GM12801 (cell line): ENCODE results near the gene GLT1D1.

Experiments
- TF ChIP-seq, protein P1 (sequence below): IDR thresholded peaks from one replicate; pipeline ENCODE4 v1.5.1; 2011; ENCODE audit warnings: control low read depth; ENCODE audit not compliant: insufficient read length; ENCODE audit errors: extremely low read depth

GLT1D1 gene

DNA sequence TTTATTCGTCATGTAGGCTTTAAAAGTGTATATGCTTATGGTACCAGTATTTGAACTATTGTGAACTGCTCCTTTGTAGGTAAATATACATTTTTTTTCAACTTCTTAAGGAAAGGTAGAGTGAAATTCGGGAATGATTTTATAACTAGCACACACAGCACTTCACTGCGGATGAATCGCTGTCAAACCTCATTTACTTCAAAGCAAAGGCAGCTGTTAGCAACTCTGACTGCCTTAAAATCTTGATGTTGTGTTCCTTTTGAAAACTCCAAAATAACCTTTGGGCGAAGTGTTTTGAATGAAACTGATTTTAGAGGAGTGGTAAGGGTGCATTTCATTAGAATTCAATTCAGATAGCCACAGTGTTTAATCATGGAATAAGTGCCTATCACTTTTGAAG lies 95.8 kb downstream of the GLT1D1 start:
- TF ChIP-seq, protein P1, sequence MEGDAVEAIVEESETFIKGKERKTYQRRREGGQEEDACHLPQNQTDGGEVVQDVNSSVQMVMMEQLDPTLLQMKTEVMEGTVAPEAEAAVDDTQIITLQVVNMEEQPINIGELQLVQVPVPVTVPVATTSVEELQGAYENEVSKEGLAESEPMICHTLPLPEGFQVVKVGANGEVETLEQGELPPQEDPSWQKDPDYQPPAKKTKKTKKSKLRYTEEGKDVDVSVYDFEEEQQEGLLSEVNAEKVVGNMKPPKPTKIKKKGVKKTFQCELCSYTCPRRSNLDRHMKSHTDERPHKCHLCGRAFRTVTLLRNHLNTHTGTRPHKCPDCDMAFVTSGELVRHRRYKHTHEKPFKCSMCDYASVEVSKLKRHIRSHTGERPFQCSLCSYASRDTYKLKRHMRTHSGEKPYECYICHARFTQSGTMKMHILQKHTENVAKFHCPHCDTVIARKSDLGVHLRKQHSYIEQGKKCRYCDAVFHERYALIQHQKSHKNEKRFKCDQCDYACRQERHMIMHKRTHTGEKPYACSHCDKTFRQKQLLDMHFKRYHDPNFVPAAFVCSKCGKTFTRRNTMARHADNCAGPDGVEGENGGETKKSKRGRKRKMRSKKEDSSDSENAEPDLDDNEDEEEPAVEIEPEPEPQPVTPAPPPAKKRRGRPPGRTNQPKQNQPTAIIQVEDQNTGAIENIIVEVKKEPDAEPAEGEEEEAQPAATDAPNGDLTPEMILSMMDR, result no peak

DNA sequence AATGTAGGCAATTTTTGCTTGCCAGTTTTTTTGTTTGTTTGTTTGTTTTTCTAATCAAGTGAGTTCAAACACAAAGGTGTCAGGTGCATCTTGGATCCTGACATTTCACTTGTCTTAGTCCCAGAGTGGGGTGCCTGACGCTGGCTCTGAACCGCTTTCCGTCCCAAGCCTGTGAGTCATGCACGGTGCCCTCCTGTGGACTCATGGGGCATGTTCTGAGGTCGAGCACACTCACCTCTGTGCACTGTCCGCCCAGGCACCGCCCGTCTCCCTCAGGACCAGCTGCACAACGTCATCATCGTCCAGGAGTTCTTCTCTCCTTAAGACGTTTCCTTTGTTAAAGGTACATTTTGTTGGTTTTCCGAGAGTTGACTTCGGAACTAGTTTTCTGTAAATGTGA lies 98.2 kb downstream of the GLT1D1 start:
- TF ChIP-seq, protein P1, result no peak

DNA sequence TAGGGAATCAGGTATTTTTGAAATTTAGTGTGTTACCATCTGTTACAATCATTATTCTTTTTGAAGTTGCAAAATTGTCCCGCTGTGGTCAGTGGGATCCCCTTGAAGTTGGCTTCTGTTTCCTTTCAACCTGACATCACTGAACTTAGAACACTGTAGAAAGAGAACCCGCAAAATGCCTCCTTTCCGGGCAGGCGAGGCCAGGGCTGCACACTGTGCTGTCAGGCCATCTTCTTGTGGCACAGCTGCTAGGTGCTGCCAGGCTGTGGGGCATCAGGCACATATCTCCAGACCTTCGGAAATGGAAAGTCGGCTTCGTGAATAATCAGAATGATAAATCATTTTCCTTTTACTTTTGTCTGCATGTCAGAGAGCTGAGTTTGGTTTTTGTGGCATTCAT lies 103.5 kb downstream of the GLT1D1 start:
- TF ChIP-seq, protein P1, result no peak

DNA sequence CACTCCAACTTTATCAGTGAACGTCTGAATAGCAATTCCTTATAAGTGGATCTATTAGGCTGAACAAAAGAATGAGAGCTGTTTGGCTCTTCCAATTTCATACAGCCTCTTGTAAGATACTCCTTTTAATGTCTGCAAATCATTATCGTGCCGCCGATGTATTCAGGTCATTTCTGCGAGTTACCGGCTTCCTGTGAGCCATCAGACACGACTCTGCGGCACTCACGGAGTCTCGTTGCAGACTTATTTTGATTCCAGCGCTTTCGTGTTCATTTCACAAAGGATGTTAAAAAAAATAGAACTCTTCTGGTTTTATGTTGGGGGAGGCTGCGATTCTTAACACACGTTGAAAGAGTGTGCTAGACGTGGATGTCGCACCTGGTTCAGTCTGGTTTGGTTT lies 106.6 kb downstream of the GLT1D1 start:
- TF ChIP-seq, protein P1, result no peak

GRCh38 chr12:128961308-128961902 lies 108.1 kb downstream of the GLT1D1 start:
- TF ChIP-seq, protein P1, result no peak

- TF ChIP-seq, protein P1, result no peak
Measured at GRCh38 chr12:128961957-128962356, 108.7 kb downstream of the GLT1D1 start.

DNA sequence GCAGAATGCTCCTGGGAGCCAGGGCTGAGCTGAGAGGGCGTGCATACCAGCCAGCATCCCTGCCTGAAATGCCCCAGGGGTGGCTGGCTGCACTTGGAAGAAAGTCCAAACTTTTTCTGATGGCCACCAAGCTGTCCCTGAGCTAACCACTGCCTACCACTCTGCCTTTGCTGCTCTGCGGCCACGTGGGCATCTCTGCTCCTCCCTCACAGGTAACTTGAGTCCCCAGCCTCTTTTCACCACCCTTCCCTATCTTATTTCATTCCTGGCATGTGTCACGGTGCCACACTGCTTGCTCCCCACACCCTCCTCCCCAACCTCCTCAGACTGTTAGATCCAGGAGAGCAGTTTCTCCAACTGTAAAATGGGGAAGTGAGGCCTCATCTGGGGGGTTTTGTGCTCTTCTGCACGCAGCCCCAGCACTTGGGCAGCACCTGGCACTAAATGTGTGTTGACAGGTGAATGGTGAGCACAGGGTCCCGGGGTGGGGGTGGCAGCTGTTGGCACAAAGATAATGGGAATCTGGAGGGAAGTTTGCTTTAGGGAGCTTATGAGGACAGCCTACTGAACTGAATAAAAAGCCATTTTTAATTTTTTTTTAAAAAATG lies 113.0 kb downstream of the GLT1D1 start:
- TF ChIP-seq, protein P1, result no peak

- TF ChIP-seq, protein P1, result no peak
Measured at GRCh38 chr12:128968668-128969067, 115.4 kb downstream of the GLT1D1 start.
